ENCODE results near the gene MYO1E.

The MYO1E gene

GRCh38 chr15:59116141-59116540, 256.5 kb downstream of the MYO1E start:
- DNase-seq (ENCODE audit: extremely low spot score): no peak
- ChIA-PET POLR2A (no interaction called here), CTCF (no interaction called here)
- no peak for TF ChIP-seq FOXM1 (IDR thresholded peaks at IDR 0.05; ENCODE audit: borderline replicate concordance)
- no peak for TF ChIP-seq ARNT (IDR thresholded peaks at IDR 0.05)
- no peak for TF ChIP-seq LEF1 (IDR thresholded peaks at IDR 0.05; ENCODE audit: borderline replicate concordance)
- no peak for TF ChIP-seq TARDBP (IDR thresholded peaks at IDR 0.05)
- TF ChIP-seq SP1 (IDR thresholded peaks at IDR 0.05): no peak
- no peak for TF ChIP-seq FOXA1 (IDR thresholded peaks at IDR 0.05)
- TF ChIP-seq PKNOX1 (IDR thresholded peaks at IDR 0.05): no peak
- TF ChIP-seq SUZ12 (IDR thresholded peaks at IDR 0.05): no peak
- no peak for TF ChIP-seq CTBP1 (IDR thresholded peaks at IDR 0.05; ENCODE audit: borderline replicate concordance)

- ChIA-PET POLR2A (no interaction called here), CTCF (no interaction called here)
- TF ChIP-seq CTBP1 (IDR thresholded peaks at IDR 0.05; ENCODE audit: borderline replicate concordance) (no peak), BHLHE40 (IDR thresholded peaks at IDR 0.05; ENCODE audit: borderline replicate concordance) (no peak), ZNF384 (IDR thresholded peaks at IDR 0.05) (no peak), L3MBTL2 (conservative IDR thresholded peaks at IDR 0.05) (no peak), NFRKB (IDR thresholded peaks at IDR 0.05) (no peak), ELF4 (IDR thresholded peaks at IDR 0.05) (no peak), HDGF (IDR thresholded peaks at IDR 0.05; ENCODE audit: borderline replicate concordance) (no peak), TARDBP (IDR thresholded peaks at IDR 0.05) (no peak), FOXA1 (IDR thresholded peaks at IDR 0.05) (no peak), PKNOX1 (IDR thresholded peaks at IDR 0.05) (no peak), SP1 (IDR thresholded peaks at IDR 0.05) (no peak)
- DNase-seq (ENCODE audit: extremely low spot score): no peak
Measured at GRCh38 chr15:59115047-59115446, 257.6 kb downstream of the MYO1E start.

- POLR2A ChIA-PET: no interaction called here
- DNase-seq (ENCODE audit: extremely low spot score): no peak
- TF ChIP-seq TARDBP (IDR thresholded peaks at IDR 0.05): no peak
- no peak for TF ChIP-seq CTBP1 (IDR thresholded peaks at IDR 0.05; ENCODE audit: borderline replicate concordance)
- TF ChIP-seq NFRKB (IDR thresholded peaks at IDR 0.05): no peak
- TF ChIP-seq FOXK2 (IDR thresholded peaks at IDR 0.05): no peak
- no peak for TF ChIP-seq SUZ12 (IDR thresholded peaks at IDR 0.05)
- TF ChIP-seq LEF1 (IDR thresholded peaks at IDR 0.05; ENCODE audit: borderline replicate concordance): no peak
- CTCF ChIA-PET: no interaction called here
Measured at GRCh38 chr15:59111251-59111650, 261.4 kb downstream of the MYO1E start.

GRCh38 chr15:59105854-59106253, 266.8 kb downstream of the MYO1E start:
- peak; percentile 5 for DNase-seq (ENCODE audit: extremely low spot score)

GRCh38 chr15:59104912-59105732, 267.5 kb downstream of the MYO1E start, which contains the start of gene CCNB2:
TSS of gene CCNB2 (plus strand) at chr15:59105146. CDS start at chr15:59105269, 123 bp downstream.
- no peak for TF ChIP-seq HDGF (IDR thresholded peaks at IDR 0.05; ENCODE audit: borderline replicate concordance)
- peak; percentile 97 for TF ChIP-seq FOXM1 (IDR thresholded peaks at IDR 0.05; ENCODE audit: borderline replicate concordance)
- no peak for TF ChIP-seq FOXK2 (IDR thresholded peaks at IDR 0.05)
- TF ChIP-seq L3MBTL2 (conservative IDR thresholded peaks at IDR 0.05): peak; percentile 72
- TF ChIP-seq PKNOX1 (IDR thresholded peaks at IDR 0.05): peak; percentile 82
- no peak for TF ChIP-seq CTBP1 (IDR thresholded peaks at IDR 0.05; ENCODE audit: borderline replicate concordance)
- TF ChIP-seq LEF1 (IDR thresholded peaks at IDR 0.05; ENCODE audit: borderline replicate concordance): no peak
- TF ChIP-seq TARDBP (IDR thresholded peaks at IDR 0.05): no peak
- no peak for TF ChIP-seq ARNT (IDR thresholded peaks at IDR 0.05)
- no peak for TF ChIP-seq BHLHE40 (IDR thresholded peaks at IDR 0.05; ENCODE audit: borderline replicate concordance)
- TF ChIP-seq SUZ12 (IDR thresholded peaks at IDR 0.05): no peak
- no peak for TF ChIP-seq FOXA1 (IDR thresholded peaks at IDR 0.05)
- TF ChIP-seq SP1 (IDR thresholded peaks at IDR 0.05): no peak
- TF ChIP-seq ZNF384 (IDR thresholded peaks at IDR 0.05): peak; percentile 72
- TF ChIP-seq NFRKB (IDR thresholded peaks at IDR 0.05): no peak
- 0 out of 2 replicates have a peak, but pooled peaks have one; percentile 10 for TF ChIP-seq ELF4 (IDR thresholded peaks at IDR 0.05)
- ChIA-PET CTCF (no interaction called here), POLR2A (no interaction called here)
- peak; percentile 82 for DNase-seq (ENCODE audit: extremely low spot score)

More at GRCh38 chr15:59105854-59106253, 266.8 kb downstream of the MYO1E start:
- CTCF ChIA-PET: interaction anchor here (0.7 to 1.8 kb wide), 2 partner anchors 9 to 423 kb away, joined by 3 to 5 read pairs; no protein-coding TSS in a partner anchor
- TF ChIP-seq FOXA1 (IDR thresholded peaks at IDR 0.05) (no peak), BHLHE40 (IDR thresholded peaks at IDR 0.05; ENCODE audit: borderline replicate concordance) (no peak), FOXM1 (IDR thresholded peaks at IDR 0.05; ENCODE audit: borderline replicate concordance) (no peak), ELF4 (IDR thresholded peaks at IDR 0.05) (no peak), L3MBTL2 (conservative IDR thresholded peaks at IDR 0.05) (no peak), ARNT (IDR thresholded peaks at IDR 0.05) (no peak), NFRKB (IDR thresholded peaks at IDR 0.05) (no peak), ZNF384 (IDR thresholded peaks at IDR 0.05) (no peak), HDGF (IDR thresholded peaks at IDR 0.05; ENCODE audit: borderline replicate concordance) (no peak), PKNOX1 (IDR thresholded peaks at IDR 0.05) (no peak), FOXK2 (IDR thresholded peaks at IDR 0.05) (no peak), SP1 (IDR thresholded peaks at IDR 0.05) (no peak), LEF1 (IDR thresholded peaks at IDR 0.05; ENCODE audit: borderline replicate concordance) (no peak)
- POLR2A ChIA-PET: no interaction called here

All from HEK293T (cell line).